Testis (tissue), 2 donors: ENCODE results near the gene GPR176.

Experiments
- CTCF ChIP-seq, 3 experiments: fragments of 450-650 bp in 2 of 3; fragments of 200-600 bp in 1 of 3; sonication (generic) in 1 of 3; IDR thresholded peaks; one replicate each; pipeline ENCODE4 v1.5.1; 2016 to 2019; ENCODE audit warnings: antibody characterized with exemption in 3 of 3, mild to moderate bottlenecking in 2 of 3, moderate library complexity in 1 of 3
- POLR2A ChIP-seq: fragments of 450-650 bp; IDR thresholded peaks from one replicate; pipeline ENCODE4 v1.6.1; 2017; ENCODE audit warnings: antibody characterized with exemption, mild to moderate bottlenecking, moderate library complexity

DNA sequence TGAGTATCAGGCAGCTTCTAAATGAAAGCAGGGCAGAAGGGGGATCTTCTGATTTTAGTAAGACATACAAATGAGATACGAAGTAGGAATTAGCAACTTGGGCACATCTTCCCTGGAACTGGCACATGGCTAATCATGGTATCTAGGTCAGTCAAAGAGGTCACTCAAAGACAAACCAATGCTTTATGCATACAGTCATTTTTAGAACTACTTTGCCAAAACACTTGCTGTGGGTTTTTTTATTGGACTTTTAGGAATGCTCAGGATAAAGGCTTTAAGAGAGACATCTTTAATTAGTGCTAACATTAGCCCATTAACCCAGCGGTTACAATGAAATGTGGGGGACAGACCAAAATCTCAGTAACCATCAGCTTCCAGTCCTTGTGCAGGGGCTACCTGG, 51.7 kb downstream of the GPR176 start:
- no peak for TF ChIP-seq CTCF (IDR thresholded peaks at IDR 0.05)
- no peak for TF ChIP-seq POLR2A
